GM19328 (cell line): Measurements from ENCODE around the gene CTNNBIP1.

ENCODE experiments used
- ATAC-seq: cut with Tn5 transposase; IDR thresholded peaks from one replicate; pipeline ENCODE4 v1.9.1; 2021; ENCODE audit warnings: mild to moderate bottlenecking, moderate library complexity; ENCODE audit not compliant: unreplicated experiment

The CTNNBIP1 gene

GRCh38 chr1:9859281-9860014 is 50.6 kb downstream of the CTNNBIP1 start:
- ATAC-seq: no peak

GRCh38 chr1:9858293-9859035 is 51.6 kb downstream of the CTNNBIP1 start:
- no peak for ATAC-seq

DNA sequence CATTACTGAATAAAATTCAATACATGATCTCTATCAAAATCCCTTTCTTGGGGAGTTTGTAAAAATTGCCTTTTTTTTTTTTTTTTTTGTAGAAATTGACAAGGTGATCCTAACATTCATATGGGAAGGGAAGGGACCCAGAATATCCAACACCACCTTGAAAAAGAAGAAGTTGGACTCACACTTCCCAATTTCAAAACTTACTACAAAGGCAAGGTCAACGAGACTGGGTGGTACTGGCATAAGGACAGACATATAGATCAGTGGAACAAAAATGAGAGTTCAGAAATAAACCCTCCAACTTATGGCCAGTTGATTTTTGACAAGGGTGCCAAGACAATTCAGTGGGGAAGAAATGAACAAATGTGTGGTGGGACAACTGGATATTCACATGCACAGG is 54.9 kb downstream of the CTNNBIP1 start:
- no peak for ATAC-seq

DNA sequence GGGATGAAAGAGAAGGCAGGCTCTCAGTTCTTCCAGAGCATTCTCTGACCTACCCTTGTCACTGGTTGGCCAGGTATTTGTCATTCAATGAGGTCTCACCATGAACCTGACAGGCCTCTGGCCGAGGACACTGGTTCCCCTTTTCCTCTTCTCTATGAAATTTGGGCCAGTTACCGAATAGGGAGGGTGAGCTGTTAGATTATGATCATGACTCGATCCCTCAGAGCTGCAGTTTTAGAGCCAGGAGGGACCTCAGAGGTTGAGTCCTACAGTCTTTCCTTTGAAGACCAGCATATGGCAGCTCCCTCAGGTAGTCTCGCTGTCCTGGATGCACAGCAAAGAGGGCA is 56.8 kb downstream of the CTNNBIP1 start:
- ATAC-seq: no peak

DNA sequence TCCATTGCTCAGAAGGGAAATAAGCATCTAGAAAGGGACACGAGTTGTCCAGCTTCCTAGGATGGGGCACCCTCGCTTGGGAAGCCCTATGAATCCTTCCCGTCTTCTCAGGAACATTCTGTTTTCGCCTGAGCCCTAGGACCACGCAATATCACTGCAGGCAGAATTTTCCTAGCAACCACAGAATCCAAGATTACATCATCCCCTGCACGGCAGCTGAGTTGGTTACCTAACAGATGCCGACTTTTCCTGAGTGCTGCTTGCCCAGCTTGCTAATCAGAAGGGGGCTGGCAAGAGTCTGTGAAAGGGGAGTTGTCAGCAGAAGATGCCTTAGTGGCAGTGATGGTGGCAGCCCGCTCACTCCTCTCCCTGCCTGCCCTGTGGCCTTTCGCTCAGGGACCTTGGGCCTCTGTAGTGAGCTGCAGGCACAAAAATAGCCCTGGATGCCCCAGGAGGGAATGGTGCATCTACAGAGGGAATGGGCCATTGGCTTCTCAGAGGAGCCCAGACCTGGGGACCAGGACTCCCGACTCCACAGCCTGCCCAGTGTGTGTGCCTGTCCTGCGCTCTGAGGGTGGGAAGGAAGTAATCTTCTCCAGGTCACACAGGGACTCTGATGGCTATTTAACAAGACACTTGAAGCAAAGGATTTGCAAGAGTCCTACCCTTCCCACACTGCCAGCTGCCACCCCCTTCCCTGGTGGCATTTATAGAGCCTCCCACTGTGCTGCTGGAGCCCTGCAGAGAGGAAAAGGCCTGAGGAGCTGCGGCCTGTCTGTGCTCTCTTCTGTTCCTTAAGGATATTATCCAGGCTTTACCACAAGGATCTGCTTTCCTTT is 57.4 kb downstream of the CTNNBIP1 start:
- ATAC-seq: no peak

GRCh38 chr1:9852004-9852403 is 58.1 kb downstream of the CTNNBIP1 start:
- no peak for ATAC-seq

GRCh38 chr1:9850442-9851162 is 59.5 kb downstream of the CTNNBIP1 start:
- no peak for ATAC-seq

GRCh38 chr1:9849691-9850441 is 60.2 kb downstream of the CTNNBIP1 start:
- ATAC-seq: no peak

- ATAC-seq: no peak
These were observed 62.0 kb downstream of the CTNNBIP1 start for GRCh38 chr1:9848022-9848421.

DNA sequence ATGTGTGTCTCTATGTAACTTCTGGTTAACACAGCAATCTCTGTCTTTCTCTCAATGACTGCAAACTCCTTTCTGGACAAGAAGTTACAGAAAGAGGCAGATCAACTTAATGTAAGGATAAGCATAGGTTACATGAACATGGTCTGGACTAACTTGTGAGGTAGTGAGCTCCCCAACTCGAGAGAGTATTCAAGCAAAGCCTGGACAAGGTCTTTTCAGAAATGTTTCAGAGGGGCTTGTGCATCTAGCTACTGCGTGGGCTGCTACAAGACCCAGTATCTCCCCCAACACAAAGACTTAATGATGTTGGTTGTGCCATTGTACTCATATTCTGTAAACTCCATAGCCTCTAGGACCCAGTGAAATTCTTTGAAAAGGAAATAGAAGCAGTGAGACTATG is 62.8 kb downstream of the CTNNBIP1 start:
- ATAC-seq: no peak

- ATAC-seq: no peak
These were observed 63.4 kb downstream of the CTNNBIP1 start for GRCh38 chr1:9846611-9847171.

GRCh38 chr1:9845914-9846313 is 64.2 kb downstream of the CTNNBIP1 start:
- ATAC-seq: no peak

GRCh38 chr1:9844756-9845155 is 65.3 kb downstream of the CTNNBIP1 start:
- no peak for ATAC-seq

DNA sequence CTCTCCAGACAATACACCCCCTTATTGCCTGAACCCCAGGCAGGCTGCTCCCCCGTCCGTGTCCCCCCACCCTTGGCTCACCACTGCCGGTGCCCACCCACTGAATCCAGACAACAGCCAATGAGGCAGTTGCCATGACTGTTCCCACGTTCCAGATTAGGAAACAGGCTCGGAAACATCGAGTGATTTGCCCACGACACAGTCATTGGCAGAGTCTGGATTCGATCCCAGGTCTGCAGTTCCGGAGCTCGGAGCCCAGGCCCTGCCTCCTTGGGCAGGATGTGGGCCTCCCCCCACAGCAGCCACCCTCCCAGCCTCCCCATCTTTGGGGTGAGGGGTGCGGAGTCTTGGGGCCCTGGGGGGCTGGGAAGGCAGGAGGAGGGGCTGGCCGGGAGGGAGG is 66.0 kb downstream of the CTNNBIP1 start:
- no peak for ATAC-seq

- no peak for ATAC-seq
These were observed 66.5 kb downstream of the CTNNBIP1 start for GRCh38 chr1:9843576-9843945.

- ATAC-seq: no peak
These were observed 67.1 kb downstream of the CTNNBIP1 start for GRCh38 chr1:9842781-9843575.

DNA sequence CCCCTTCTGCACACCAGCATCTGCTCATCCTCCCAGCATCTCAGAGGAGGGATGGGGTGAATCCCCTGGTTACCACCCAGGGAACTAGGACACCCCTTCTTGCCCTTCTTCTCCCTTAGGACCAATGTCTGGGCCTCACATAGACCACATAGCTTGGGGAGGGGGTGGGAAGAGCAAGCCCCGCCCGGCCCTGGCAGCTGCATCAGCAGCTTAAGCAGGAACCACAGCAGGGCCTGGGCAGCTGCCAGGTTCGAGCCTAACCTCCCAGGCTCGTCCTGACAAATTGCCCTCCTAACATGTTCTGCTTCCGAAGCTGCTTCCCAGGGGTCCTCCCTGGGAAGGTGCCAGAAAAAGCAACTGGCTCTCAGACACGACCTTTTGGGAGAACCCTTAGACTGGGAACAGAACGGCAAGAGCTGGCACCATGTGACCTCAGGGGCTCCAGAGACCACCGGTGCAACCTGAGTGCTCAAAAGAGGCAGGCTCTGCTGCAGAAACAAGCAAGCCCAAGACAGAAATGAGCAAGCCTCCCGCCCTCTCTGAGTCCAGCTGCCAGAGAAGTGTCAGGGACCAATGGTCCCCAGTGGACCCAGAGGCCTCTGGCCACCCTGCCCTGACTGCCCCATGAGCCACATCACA is 67.9 kb downstream of the CTNNBIP1 start:
- no peak for ATAC-seq

- no peak for ATAC-seq
These were observed 68.6 kb downstream of the CTNNBIP1 start for GRCh38 chr1:9841460-9841859.

- ATAC-seq: no peak
These were observed 69.9 kb downstream of the CTNNBIP1 start for GRCh38 chr1:9840176-9840575.
